Natural killer cell treated with Interleukin-12 subunit alpha and Interleukin-12 subunit beta and Interleukin-15 and Interleukin-18, amount 100 ng/mL, for 72 hours (primary cell): ENCODE results near the gene TRPM2. TPM values are rescaled to one million over a fixed set of nuclear protein-coding genes. Genes with fewer than 3 reads are reported as not detected.
A peak's percentile ranks its signal among the peaks of the same experiment; 100 is the strongest.
"Not testable (repeated sequence)": the region's sequence is repeated elsewhere in the genome, so short reads cannot be mapped to it uniquely, and the experiment has no call there.

Experiments
- ATAC-seq, 2 donors: fragments of 150-1000 bp; cut with Tn5 transposase in 1 of 2; sonication (Bioruptor Pico), chemical (Tn5 transposase) in 1 of 2; 2 replicates each; pipeline ENCODE4 v1.10.0; 2021
- DNase-seq: peaks from one replicate; pipeline ENCODE4 v3.0.0; 2022; ENCODE audit warnings: low spot score
- H3K27ac Mint-ChIP-seq, 2 donors: 1 replicate in 1 of 2; 2 replicates in 1 of 2; pipeline ENCODE4 v1.8.0; 2022; ENCODE audit warnings: mixed read lengths in 2 of 2, mild to moderate bottlenecking in 1 of 2, moderate library complexity in 1 of 2
- H3K27me3 Mint-ChIP-seq, 2 donors: 1 replicate in 1 of 2; 2 replicates in 1 of 2; pipeline ENCODE4 v1.8.0; 2022; ENCODE audit warnings: mixed read lengths in 2 of 2
- H3K36me3 Mint-ChIP-seq: one replicate; pipeline ENCODE4 v1.8.0; 2022; ENCODE audit warnings: mixed read lengths
- H3K4me1 Mint-ChIP-seq, 2 donors: 1 replicate in 1 of 2; 2 replicates in 1 of 2; pipeline ENCODE4 v1.8.0; 2022; ENCODE audit warnings: low read depth in 2 of 2, mixed read lengths in 2 of 2, mild to moderate bottlenecking in 1 of 2
- H3K4me3 Mint-ChIP-seq: one replicate; pipeline ENCODE4 v1.8.0; 2022; ENCODE audit warnings: mixed read lengths
- H3K9me3 Mint-ChIP-seq: 2 replicates; pipeline ENCODE4 v1.8.0; 2022; ENCODE audit warnings: mixed read lengths
- total RNA-seq, 2 donors: library from RNA; stranded (reverse); gene quantifications; one replicate each; pipeline ENCODE4 v1.2.3, GENCODE V29; 2022

Gene TRPM2
- total RNA-seq, 2 donors from 2014 or later = 14.7 to 15.8 TPM

GRCh38 chr21:44401386-44402160 is 48.2 kb downstream of the TRPM2 start:
- peaks cover 0 to 3% of the 10 kb centered on the region in 2 donors for H3K4me1 Mint-ChIP-seq
- no peaks in the 10 kb centered on the region for H3K27me3 Mint-ChIP-seq
- H3K36me3 Mint-ChIP-seq = no peaks in the 10 kb centered on the region
- H3K4me3 Mint-ChIP-seq = no peak overlapping the region
- H3K9me3 Mint-ChIP-seq = no peaks in the 10 kb centered on the region
- ATAC-seq (no peak), DNase-seq (no peak)
- H3K27ac Mint-ChIP-seq = no peak overlapping the region

GRCh38 chr21:44402323-44403105 is 49.1 kb downstream of the TRPM2 start:
- peaks cover 0 to 3% of the 10 kb centered on the region in 2 donors for H3K4me1 Mint-ChIP-seq
- DNase-seq (no peak), ATAC-seq (no peak)
- H3K4me3 Mint-ChIP-seq = no peak overlapping the region
- H3K27me3 Mint-ChIP-seq = no peaks in the 10 kb centered on the region
- no peaks in the 10 kb centered on the region for H3K9me3 Mint-ChIP-seq
- no peak overlapping the region for H3K27ac Mint-ChIP-seq
- H3K36me3 Mint-ChIP-seq = no peaks in the 10 kb centered on the region

- no peak overlapping the region for H3K27ac Mint-ChIP-seq
- H3K4me3 Mint-ChIP-seq = no peak overlapping the region
- H3K27me3 Mint-ChIP-seq = no peaks in the 10 kb centered on the region
- DNase-seq = no peak
- peaks cover 2% of the 10 kb centered on the region for H3K36me3 Mint-ChIP-seq
- H3K4me1 Mint-ChIP-seq = peaks cover 0 to 3% of the 10 kb centered on the region in 2 donors
- no peak for ATAC-seq
- no peaks in the 10 kb centered on the region for H3K9me3 Mint-ChIP-seq
Measured at GRCh38 chr21:44403106-44404020, 49.9 kb downstream of the TRPM2 start.

- H3K27me3 Mint-ChIP-seq, H3K4me3 Mint-ChIP-seq, H3K4me1 Mint-ChIP-seq, H3K9me3 Mint-ChIP-seq, ATAC-seq, DNase-seq, H3K27ac Mint-ChIP-seq: not testable (repeated sequence)
- H3K36me3 Mint-ChIP-seq = peaks cover 13% of the 10 kb centered on the region
Measured at GRCh38 chr21:44404482-44404881, 51.1 kb downstream of the TRPM2 start.

GRCh38 chr21:44405091-44405947 is 51.9 kb downstream of the TRPM2 start:
- peaks cover 13% of the 10 kb centered on the region for H3K36me3 Mint-ChIP-seq
- DNase-seq = no peak
- H3K9me3 Mint-ChIP-seq = no peaks in the 10 kb centered on the region
- H3K27ac Mint-ChIP-seq = no peak overlapping the region
- peak in 1 of 2 donors; percentile 37 for ATAC-seq
- H3K27me3 Mint-ChIP-seq = no peaks in the 10 kb centered on the region
- H3K4me3 Mint-ChIP-seq = no peak overlapping the region
- peaks cover 0 to 6% of the 10 kb centered on the region in 2 donors for H3K4me1 Mint-ChIP-seq

- Mint-ChIP-seq H3K9me3 (no peaks in the 10 kb centered on the region), H3K27ac (no peak overlapping the region)
- DNase-seq = no peak
Measured at GRCh38 chr21:44405948-44406872, 52.8 kb downstream of the TRPM2 start.

GRCh38 chr21:44406953-44407352 is 53.5 kb downstream of the TRPM2 start:
- no peaks in the 10 kb centered on the region for H3K27me3 Mint-ChIP-seq

More at GRCh38 chr21:44405948-44406872, 52.8 kb downstream of the TRPM2 start:
- Mint-ChIP-seq H3K4me1 (peaks cover 0 to 6% of the 10 kb centered on the region in 2 donors), H3K4me3 (no peak overlapping the region), H3K36me3 (peaks cover 13% of the 10 kb centered on the region), H3K27me3 (no peaks in the 10 kb centered on the region)
- peak in 1 of 2 donors; percentile 32 for ATAC-seq

GRCh38 chr21:44407493-44407892 is 54.1 kb downstream of the TRPM2 start:
- Mint-ChIP-seq H3K4me1 (peaks cover 2 to 8% of the 10 kb centered on the region in 2 donors), H3K9me3 (no peaks in the 10 kb centered on the region), H3K4me3 (no peak overlapping the region), H3K27me3 (no peaks in the 10 kb centered on the region), H3K36me3 (peaks cover 15% of the 10 kb centered on the region), H3K27ac (peak overlapping the region; percentile 53 to 89)
- ATAC-seq (no peak), DNase-seq (no peak)

More at GRCh38 chr21:44406953-44407352, 53.5 kb downstream of the TRPM2 start:
- H3K4me3 Mint-ChIP-seq = no peak overlapping the region
- no peak for ATAC-seq
- peaks cover 0 to 6% of the 10 kb centered on the region in 2 donors for H3K4me1 Mint-ChIP-seq
- H3K9me3 Mint-ChIP-seq = no peaks in the 10 kb centered on the region
- no peak for DNase-seq
- peak overlapping the region; percentile 53 to 89 for H3K27ac Mint-ChIP-seq
- H3K36me3 Mint-ChIP-seq = peaks cover 13% of the 10 kb centered on the region

- H3K27me3 Mint-ChIP-seq = no peaks in the 10 kb centered on the region
- peaks cover 18% of the 10 kb centered on the region for H3K36me3 Mint-ChIP-seq
- no peak overlapping the region for H3K4me3 Mint-ChIP-seq
- H3K9me3 Mint-ChIP-seq = no peaks in the 10 kb centered on the region
- peaks cover 5 to 9% of the 10 kb centered on the region in 2 donors for H3K4me1 Mint-ChIP-seq
- DNase-seq (no peak), ATAC-seq (no peak)
- peak overlapping the region; percentile 31 to 89 for H3K27ac Mint-ChIP-seq
Measured at GRCh38 chr21:44408226-44408625, 54.8 kb downstream of the TRPM2 start.

- no peaks in the 10 kb centered on the region for H3K27me3 Mint-ChIP-seq
- ATAC-seq (no peak), DNase-seq (no peak)
- peaks cover 5 to 7% of the 10 kb centered on the region in 2 donors for H3K4me1 Mint-ChIP-seq
- peaks cover 12% of the 10 kb centered on the region for H3K36me3 Mint-ChIP-seq
- H3K9me3 Mint-ChIP-seq = no peaks in the 10 kb centered on the region
- no peak overlapping the region for H3K4me3 Mint-ChIP-seq
- no peak overlapping the region for H3K27ac Mint-ChIP-seq
Measured at GRCh38 chr21:44413566-44414290, 60.3 kb downstream of the TRPM2 start.

- no peak for DNase-seq
- Mint-ChIP-seq H3K36me3 (peaks cover 9% of the 10 kb centered on the region), H3K4me1 (peaks cover 6 to 8% of the 10 kb centered on the region in 2 donors), H3K27me3 (no peaks in the 10 kb centered on the region), H3K4me3 (no peak overlapping the region), H3K9me3 (peaks cover 3% of the 10 kb centered on the region), H3K27ac (no peak overlapping the region)
- ATAC-seq = no peak
Measured at GRCh38 chr21:44414291-44415072, 61.1 kb downstream of the TRPM2 start.
